ENCODE results near the gene IL5RA.
A peak's percentile ranks its signal among the peaks of the same experiment; 100 is the strongest.

The IL5RA gene

DNA sequence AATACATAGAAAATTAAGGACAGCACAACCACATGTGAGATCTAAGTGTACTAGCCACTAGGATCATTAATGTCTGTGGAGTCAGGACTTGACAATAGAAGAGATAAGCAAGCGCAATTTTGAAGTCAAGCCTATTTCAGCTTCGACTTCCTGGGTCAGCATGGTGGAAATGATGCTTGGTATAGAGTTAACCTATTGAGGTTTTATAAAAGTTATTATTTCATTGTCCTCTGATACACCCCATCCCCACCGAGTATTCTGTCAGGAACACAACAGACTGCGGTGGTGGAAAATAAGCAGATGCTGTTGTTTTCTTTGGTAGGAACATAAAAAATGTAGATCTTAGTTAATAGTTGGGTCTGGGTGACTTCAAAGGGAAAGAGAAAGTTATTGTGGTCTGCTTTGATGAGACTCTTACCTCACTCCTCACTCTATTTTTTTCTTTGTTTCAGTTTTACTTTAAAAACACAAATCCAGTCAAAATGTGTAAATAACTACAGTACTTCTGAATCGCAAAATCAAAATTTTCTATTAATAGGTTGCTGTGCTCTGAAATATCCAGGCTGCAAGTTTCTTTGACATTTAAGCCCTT, 82.1 kb downstream of the IL5RA start:
- H3K27me3 ChIP-seq (ENCODE audit: insufficient read depth, low read length, poor library complexity): no peaks in the 10 kb centered on the region
- H3K4me2 ChIP-seq (ENCODE audit: insufficient read depth, low read length): no peak overlapping the region
- H3K9me3 ChIP-seq (ENCODE audit: insufficient read depth, low read length, severe bottlenecking): no peaks in the 10 kb centered on the region
- H2AFZ ChIP-seq (ENCODE audit: low read depth, low read length): no peak overlapping the region
- H4K20me1 ChIP-seq (ENCODE audit: insufficient read depth, low read length): no peaks in the 10 kb centered on the region
- no peak overlapping the region for H3K27ac ChIP-seq (ENCODE audit: low read length)
- TF ChIP-seq, protein P1, sequence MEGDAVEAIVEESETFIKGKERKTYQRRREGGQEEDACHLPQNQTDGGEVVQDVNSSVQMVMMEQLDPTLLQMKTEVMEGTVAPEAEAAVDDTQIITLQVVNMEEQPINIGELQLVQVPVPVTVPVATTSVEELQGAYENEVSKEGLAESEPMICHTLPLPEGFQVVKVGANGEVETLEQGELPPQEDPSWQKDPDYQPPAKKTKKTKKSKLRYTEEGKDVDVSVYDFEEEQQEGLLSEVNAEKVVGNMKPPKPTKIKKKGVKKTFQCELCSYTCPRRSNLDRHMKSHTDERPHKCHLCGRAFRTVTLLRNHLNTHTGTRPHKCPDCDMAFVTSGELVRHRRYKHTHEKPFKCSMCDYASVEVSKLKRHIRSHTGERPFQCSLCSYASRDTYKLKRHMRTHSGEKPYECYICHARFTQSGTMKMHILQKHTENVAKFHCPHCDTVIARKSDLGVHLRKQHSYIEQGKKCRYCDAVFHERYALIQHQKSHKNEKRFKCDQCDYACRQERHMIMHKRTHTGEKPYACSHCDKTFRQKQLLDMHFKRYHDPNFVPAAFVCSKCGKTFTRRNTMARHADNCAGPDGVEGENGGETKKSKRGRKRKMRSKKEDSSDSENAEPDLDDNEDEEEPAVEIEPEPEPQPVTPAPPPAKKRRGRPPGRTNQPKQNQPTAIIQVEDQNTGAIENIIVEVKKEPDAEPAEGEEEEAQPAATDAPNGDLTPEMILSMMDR (IDR thresholded peaks at IDR 0.05; ENCODE audit: borderline replicate concordance, extremely low read depth, low read length, poor library complexity, severe bottlenecking): no peak
- TF ChIP-seq EZH2 (IDR thresholded peaks at IDR 0.05; ENCODE audit: borderline replicate concordance, low read depth, low read length, severe bottlenecking): no peak
- H3K79me2 ChIP-seq (ENCODE audit: insufficient read depth, low read length): no peaks in the 10 kb centered on the region
- ATAC-seq (ENCODE audit: insufficient read depth, low read depth) (peak; percentile 77), DNase-seq (no peak)
- H3K9ac ChIP-seq (ENCODE audit: low read depth, low read length): no peak overlapping the region
- no peaks in the 10 kb centered on the region for H3K4me1 ChIP-seq (ENCODE audit: insufficient read depth, low read length)
- no peak overlapping the region for H3K4me3 ChIP-seq (ENCODE audit: low read depth in 1 of 2, low read length in 2 of 2)
- no peaks in the 10 kb centered on the region for H3K36me3 ChIP-seq (ENCODE audit: insufficient read depth, low read length)

DNA sequence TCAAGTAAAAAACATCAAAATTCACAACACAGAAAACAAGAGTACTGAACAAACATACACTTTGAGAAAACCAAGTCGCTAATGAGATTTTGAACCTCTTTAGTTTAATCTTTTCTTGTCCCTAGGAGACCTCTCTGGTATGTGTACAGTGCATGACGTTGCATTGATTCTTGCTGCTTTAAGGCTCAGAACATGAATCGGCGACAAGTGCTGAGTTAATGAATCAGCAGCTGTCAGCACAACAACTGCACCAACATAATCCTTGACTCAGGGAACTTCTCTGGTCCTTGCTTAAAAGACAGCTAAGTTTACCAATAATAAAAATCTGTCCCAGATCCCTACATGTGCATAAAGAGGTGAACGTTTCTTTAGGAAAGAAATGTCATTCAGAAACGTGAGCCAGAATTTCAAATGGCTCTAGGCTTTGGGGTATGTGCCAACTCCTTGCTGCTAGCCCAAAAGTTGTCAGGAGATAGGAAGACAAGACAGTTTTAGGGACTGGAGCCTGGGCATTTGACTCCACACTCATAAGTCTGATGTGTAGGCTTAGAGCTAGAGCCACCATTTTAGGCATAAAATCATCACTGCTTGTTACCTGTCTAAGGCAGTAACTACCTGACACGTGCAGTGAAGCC, 86.9 kb downstream of the IL5RA start:
- Histone ChIP-seq H3K4me2 (ENCODE audit: insufficient read depth, low read length) (no peak overlapping the region), H3K27me3 (ENCODE audit: insufficient read depth, low read length, poor library complexity) (no peaks in the 10 kb centered on the region), H2AFZ (ENCODE audit: low read depth, low read length) (no peak overlapping the region), H3K9me3 (ENCODE audit: insufficient read depth, low read length, severe bottlenecking) (no peaks in the 10 kb centered on the region), H3K36me3 (ENCODE audit: insufficient read depth, low read length) (no peaks in the 10 kb centered on the region), H3K27ac (ENCODE audit: low read length) (no peak overlapping the region), H3K4me3 (ENCODE audit: low read depth in 1 of 2, low read length in 2 of 2) (no peak overlapping the region), H3K9ac (ENCODE audit: low read depth, low read length) (no peak overlapping the region), H3K4me1 (ENCODE audit: insufficient read depth, low read length) (no peaks in the 10 kb centered on the region), H3K79me2 (ENCODE audit: insufficient read depth, low read length) (no peaks in the 10 kb centered on the region), H4K20me1 (ENCODE audit: insufficient read depth, low read length) (no peaks in the 10 kb centered on the region)
- DNase-seq (no peak), ATAC-seq (ENCODE audit: insufficient read depth, low read depth) (no peak)
- TF ChIP-seq, protein P1 (IDR thresholded peaks at IDR 0.05; ENCODE audit: borderline replicate concordance, extremely low read depth, low read length, poor library complexity, severe bottlenecking): no peak
- TF ChIP-seq EZH2 (IDR thresholded peaks at IDR 0.05; ENCODE audit: borderline replicate concordance, low read depth, low read length, severe bottlenecking): no peak

DNA sequence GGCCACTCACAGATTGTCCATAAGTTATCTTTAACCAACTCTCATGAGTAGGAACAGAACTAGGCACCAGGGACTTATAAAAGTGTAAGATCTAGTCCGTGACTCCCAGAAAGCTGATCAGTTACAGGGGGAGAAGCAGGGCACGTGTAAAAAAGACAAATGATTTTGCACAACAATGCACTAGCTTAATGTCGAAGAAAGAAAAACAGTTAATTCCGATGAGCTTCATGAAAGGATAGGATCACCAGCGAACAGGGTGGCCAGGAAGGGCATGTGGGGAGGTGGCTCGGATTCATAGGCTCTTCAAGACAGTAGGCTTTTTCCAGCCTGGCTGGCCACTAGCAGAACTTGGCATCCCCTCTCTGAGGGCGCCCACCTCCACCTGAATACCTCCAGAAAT, 90.0 kb downstream of the IL5RA start:
- no peak for ATAC-seq (ENCODE audit: insufficient read depth, low read depth)
- Histone ChIP-seq H3K36me3 (ENCODE audit: insufficient read depth, low read length) (no peaks in the 10 kb centered on the region), H3K27me3 (ENCODE audit: insufficient read depth, low read length, poor library complexity) (no peaks in the 10 kb centered on the region), H3K27ac (ENCODE audit: low read length) (no peak overlapping the region), H3K9me3 (ENCODE audit: insufficient read depth, low read length, severe bottlenecking) (no peaks in the 10 kb centered on the region), H2AFZ (ENCODE audit: low read depth, low read length) (no peak overlapping the region), H3K4me3 (ENCODE audit: low read depth in 1 of 2, low read length in 2 of 2) (no peak overlapping the region), H3K4me2 (ENCODE audit: insufficient read depth, low read length) (no peak overlapping the region), H3K79me2 (ENCODE audit: insufficient read depth, low read length) (no peaks in the 10 kb centered on the region), H3K9ac (ENCODE audit: low read depth, low read length) (no peak overlapping the region), H4K20me1 (ENCODE audit: insufficient read depth, low read length) (no peaks in the 10 kb centered on the region), H3K4me1 (ENCODE audit: insufficient read depth, low read length) (no peaks in the 10 kb centered on the region)
- TF ChIP-seq, protein P1 (IDR thresholded peaks at IDR 0.05; ENCODE audit: borderline replicate concordance, extremely low read depth, low read length, poor library complexity, severe bottlenecking): no peak
- TF ChIP-seq EZH2 (IDR thresholded peaks at IDR 0.05; ENCODE audit: borderline replicate concordance, low read depth, low read length, severe bottlenecking): no peak
- no peak for DNase-seq

Data from DND-41 (cell line).